PFSK-1 (cell line): ENCODE results near the gene BCAS3.

ENCODE experiments used
- FOXP2 ChIP-seq: optimal IDR thresholded peaks from 2 replicates; pipeline ENCODE3; 2011; ENCODE audit warnings: borderline replicate concordance, control low read depth, inconsistent platforms; ENCODE audit not compliant: insufficient read depth; ENCODE audit errors: extremely low read length, extremely low read depth
- POLR2AphosphoS5 ChIP-seq: IDR thresholded peaks from 2 replicates; pipeline ENCODE4 v1.6.1; 2012; ENCODE audit warnings: low read depth, mild to moderate bottlenecking, control low read depth, low read length, moderate library complexity
- SIN3A ChIP-seq: IDR thresholded peaks from 2 replicates; pipeline ENCODE4 v1.6.1; 2012; ENCODE audit warnings: mild to moderate bottlenecking, low read length, moderate library complexity, borderline replicate concordance; ENCODE audit not compliant: insufficient read depth
- TAF1 ChIP-seq: IDR thresholded peaks from 2 replicates; pipeline ENCODE4 v1.6.1; 2012; ENCODE audit warnings: low read length, control low read depth, borderline replicate concordance; ENCODE audit not compliant: insufficient read depth
- TF ChIP-seq, protein P1 (sequence below), 2 experiments: IDR thresholded peaks; 2 replicates each; pipeline versions ENCODE4 v1.6.1 to v1.8.0; 2011 to 2012; ENCODE audit warnings: low read depth in 2 of 2, low read length in 2 of 2, control low read depth in 1 of 2, inconsistent platforms in 1 of 2, mild to moderate bottlenecking in 1 of 2, moderate library complexity in 1 of 2; ENCODE audit not compliant: insufficient read depth in 1 of 2

Gene BCAS3

GRCh38 chr17:60748204-60748603 is 70.6 kb downstream of the BCAS3 start:
- TF ChIP-seq POLR2AphosphoS5 (no peak), FOXP2 (no peak), TAF1 (no peak), SIN3A (no peak)
- TF ChIP-seq, protein P1, sequence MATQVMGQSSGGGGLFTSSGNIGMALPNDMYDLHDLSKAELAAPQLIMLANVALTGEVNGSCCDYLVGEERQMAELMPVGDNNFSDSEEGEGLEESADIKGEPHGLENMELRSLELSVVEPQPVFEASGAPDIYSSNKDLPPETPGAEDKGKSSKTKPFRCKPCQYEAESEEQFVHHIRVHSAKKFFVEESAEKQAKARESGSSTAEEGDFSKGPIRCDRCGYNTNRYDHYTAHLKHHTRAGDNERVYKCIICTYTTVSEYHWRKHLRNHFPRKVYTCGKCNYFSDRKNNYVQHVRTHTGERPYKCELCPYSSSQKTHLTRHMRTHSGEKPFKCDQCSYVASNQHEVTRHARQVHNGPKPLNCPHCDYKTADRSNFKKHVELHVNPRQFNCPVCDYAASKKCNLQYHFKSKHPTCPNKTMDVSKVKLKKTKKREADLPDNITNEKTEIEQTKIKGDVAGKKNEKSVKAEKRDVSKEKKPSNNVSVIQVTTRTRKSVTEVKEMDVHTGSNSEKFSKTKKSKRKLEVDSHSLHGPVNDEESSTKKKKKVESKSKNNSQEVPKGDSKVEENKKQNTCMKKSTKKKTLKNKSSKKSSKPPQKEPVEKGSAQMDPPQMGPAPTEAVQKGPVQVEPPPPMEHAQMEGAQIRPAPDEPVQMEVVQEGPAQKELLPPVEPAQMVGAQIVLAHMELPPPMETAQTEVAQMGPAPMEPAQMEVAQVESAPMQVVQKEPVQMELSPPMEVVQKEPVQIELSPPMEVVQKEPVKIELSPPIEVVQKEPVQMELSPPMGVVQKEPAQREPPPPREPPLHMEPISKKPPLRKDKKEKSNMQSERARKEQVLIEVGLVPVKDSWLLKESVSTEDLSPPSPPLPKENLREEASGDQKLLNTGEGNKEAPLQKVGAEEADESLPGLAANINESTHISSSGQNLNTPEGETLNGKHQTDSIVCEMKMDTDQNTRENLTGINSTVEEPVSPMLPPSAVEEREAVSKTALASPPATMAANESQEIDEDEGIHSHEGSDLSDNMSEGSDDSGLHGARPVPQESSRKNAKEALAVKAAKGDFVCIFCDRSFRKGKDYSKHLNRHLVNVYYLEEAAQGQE (IDR thresholded peaks at IDR 0.05; ENCODE audit: insufficient read depth in 1 of 2, low read depth in 2 of 2, low read length in 2 of 2): no peak

DNA sequence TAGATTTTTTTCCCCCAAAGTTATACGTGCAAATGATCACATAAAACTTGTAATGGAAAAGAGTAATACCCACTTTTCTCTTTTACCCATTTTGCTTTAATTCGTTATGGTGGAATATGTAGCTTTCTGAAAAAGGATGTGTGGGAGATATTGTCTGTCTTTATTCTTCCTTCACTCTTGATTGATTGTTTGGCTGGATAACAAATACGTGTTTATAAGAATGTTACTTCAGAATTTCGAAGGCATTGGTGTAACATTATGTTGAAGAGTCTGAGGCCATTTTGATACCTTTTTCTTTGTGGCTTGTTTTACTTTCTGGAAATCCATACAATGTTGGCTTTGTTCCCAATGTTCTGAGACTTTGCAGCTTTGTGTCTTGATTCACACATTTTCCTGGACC is 71.4 kb downstream of the BCAS3 start:
- TF ChIP-seq SIN3A (no peak), POLR2AphosphoS5 (no peak)

DNA sequence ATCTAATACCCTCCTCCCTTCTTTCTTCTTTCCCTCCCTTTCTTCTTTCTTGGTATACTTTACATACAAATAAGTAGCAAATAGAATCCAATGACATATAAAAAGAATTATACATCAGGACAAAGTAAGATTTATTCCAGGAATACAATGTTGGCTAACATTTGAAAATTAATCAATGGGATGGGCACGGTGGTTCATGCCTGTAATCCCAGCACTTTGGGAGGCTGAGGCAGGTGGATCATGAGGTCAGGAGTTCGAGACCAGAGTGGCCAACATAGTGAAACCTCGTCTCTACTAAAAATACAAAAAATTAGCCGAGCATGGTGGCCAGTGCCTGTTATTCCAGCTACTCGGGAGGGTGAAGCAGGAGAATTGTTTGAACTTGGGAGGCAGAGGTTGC is 72.1 kb downstream of the BCAS3 start:
- no peak for TF ChIP-seq SIN3A
- no peak for TF ChIP-seq TAF1
- TF ChIP-seq FOXP2: no peak
- TF ChIP-seq POLR2AphosphoS5: no peak
- TF ChIP-seq, protein P1 (IDR thresholded peaks at IDR 0.05; ENCODE audit: insufficient read depth in 1 of 2, low read depth in 2 of 2, low read length in 2 of 2): no peak

DNA sequence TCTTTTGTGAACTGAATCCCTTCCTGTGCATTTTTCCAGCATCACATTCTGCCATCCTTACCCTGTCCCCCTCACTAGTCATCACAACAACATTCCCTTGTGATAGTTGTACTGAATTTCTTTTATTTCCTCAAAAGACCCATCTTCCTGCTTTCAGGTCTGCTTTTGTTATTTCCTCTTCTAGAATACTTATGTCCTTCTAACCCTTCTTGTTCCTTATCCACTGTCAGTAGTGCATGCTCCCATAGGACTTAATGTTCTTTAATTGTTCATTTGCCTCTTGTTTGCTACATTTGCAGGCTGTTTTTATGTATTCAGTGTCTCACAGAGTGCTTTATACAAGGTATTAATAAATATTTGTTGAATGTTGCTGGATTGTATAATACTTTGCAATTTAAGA is 73.0 kb downstream of the BCAS3 start:
- no peak for TF ChIP-seq TAF1

GRCh38 chr17:60751884-60752283 is 74.2 kb downstream of the BCAS3 start:
- no peak for TF ChIP-seq SIN3A
- no peak for TF ChIP-seq TAF1
- no peak for TF ChIP-seq FOXP2
- no peak for TF ChIP-seq POLR2AphosphoS5
- TF ChIP-seq, protein P1 (IDR thresholded peaks at IDR 0.05; ENCODE audit: insufficient read depth in 1 of 2, low read depth in 2 of 2, low read length in 2 of 2): no peak

DNA sequence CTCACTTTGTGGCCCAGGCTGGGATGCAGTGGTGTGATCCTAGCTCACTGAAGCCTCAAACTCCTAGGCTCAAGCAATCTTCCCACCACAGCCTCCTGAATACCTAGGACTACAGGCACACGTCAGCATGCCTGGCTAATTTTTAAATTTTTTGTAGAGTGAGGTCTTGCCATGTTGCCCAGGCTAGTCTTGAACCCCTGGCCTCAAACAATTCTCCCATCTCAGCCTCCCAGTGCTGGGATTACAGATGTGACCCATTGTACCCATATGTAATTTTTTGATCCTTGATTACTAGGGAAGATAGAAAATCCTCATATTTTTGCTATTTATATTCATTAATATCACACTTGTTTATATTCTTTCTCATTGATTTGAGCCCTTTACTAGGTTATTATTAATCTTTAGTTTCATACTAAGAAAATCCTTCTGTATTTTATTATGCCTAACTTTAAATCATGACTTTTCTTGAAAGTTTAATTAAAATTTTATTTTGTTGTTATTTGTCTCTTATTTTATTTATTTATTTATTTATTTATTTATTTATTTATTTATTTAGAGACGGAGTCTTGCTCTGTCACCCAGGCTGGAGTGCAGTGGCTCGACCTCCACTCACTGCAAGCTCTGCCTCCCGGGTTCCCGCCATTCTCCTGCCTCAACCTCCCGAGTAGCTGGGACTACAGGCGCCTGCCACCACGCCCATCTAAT is 75.4 kb downstream of the BCAS3 start:
- TF ChIP-seq TAF1 (no peak), POLR2AphosphoS5 (no peak), SIN3A (no peak), FOXP2 (no peak)
- TF ChIP-seq, protein P1 (IDR thresholded peaks at IDR 0.05; ENCODE audit: insufficient read depth in 1 of 2, low read depth in 2 of 2, low read length in 2 of 2): no peak
